ENCODE data around the gene RAB22A. TPM values are rescaled to one million over a fixed set of nuclear protein-coding genes. Genes with fewer than 3 reads are reported as not detected.

Gene RAB22A
- total RNA-seq, 1 donor from 2014 or later: 21.3 TPM

DNA sequence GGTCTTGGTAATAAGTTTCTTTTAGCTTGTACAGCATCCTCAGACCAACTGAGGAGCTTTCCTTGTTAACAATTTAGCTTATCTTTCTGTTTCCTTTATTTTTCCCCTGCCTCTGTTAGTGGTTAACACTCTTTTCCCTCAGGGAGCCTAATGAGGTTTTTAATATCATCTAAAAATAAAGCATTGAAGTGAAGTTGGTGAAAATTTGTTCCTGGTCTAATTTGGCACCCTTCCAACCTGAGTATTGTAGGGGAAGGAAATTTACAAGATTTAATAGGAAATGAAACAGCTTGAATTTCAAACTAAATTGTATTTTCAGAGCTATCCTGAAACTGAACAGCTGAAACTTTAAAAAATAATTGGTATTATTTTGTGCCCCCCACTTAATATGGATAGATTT lies 51.4 kb downstream of the RAB22A start:
- no peak for TF ChIP-seq CTCF (IDR thresholded peaks at IDR 0.05)
- H3K27me3 Mint-ChIP-seq (ENCODE audit: unreplicated experiment): no peaks in the 10 kb centered on the region
- H3K4me3 Mint-ChIP-seq (ENCODE audit: unreplicated experiment): no peak overlapping the region
- peaks cover 18% of the 10 kb centered on the region for H3K4me1 Mint-ChIP-seq (ENCODE audit: unreplicated experiment)
- peaks cover 51% of the 10 kb centered on the region for H3K36me3 Mint-ChIP-seq (ENCODE audit: unreplicated experiment)
- no peaks in the 10 kb centered on the region for H3K9me3 Mint-ChIP-seq (ENCODE audit: unreplicated experiment)
- peak overlapping the region; percentile 82 for H3K27ac Mint-ChIP-seq (ENCODE audit: unreplicated experiment)
- no peak for DNase-seq (ENCODE audit: extremely low spot score, unreplicated experiment)

- Mint-ChIP-seq H3K27me3 (ENCODE audit: unreplicated experiment) (no peaks in the 10 kb centered on the region), H3K9me3 (ENCODE audit: unreplicated experiment) (no peaks in the 10 kb centered on the region), H3K36me3 (ENCODE audit: unreplicated experiment) (peaks cover 56% of the 10 kb centered on the region), H3K4me1 (ENCODE audit: unreplicated experiment) (peaks cover 20% of the 10 kb centered on the region), H3K4me3 (ENCODE audit: unreplicated experiment) (no peak overlapping the region), H3K27ac (ENCODE audit: unreplicated experiment) (peak overlapping the region; percentile 82)
- no peak for TF ChIP-seq CTCF (IDR thresholded peaks at IDR 0.05)
- DNase-seq (ENCODE audit: extremely low spot score, unreplicated experiment): no peak
Measured at GRCh38 chr20:58361481-58362205, 52.1 kb downstream of the RAB22A start.

DNA sequence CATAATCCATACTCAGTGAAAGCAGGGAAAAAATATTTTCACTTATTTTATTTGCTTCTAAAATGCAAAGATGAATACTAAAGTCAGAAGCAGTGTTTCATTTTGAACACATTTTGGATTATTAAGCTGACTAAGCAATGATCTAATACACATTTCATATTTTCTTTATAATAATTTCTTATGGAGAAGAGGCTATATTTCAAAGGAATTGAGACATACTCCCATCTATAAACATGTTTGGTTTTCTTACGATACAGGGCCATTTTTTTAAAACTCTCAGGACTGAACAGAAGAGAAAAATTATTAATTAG lies 52.6 kb downstream of the RAB22A start:
- Mint-ChIP-seq H3K36me3 (ENCODE audit: unreplicated experiment) (peaks cover 56% of the 10 kb centered on the region), H3K27me3 (ENCODE audit: unreplicated experiment) (no peaks in the 10 kb centered on the region), H3K27ac (ENCODE audit: unreplicated experiment) (peak overlapping the region; percentile 82), H3K9me3 (ENCODE audit: unreplicated experiment) (no peaks in the 10 kb centered on the region), H3K4me1 (ENCODE audit: unreplicated experiment) (peaks cover 20% of the 10 kb centered on the region), H3K4me3 (ENCODE audit: unreplicated experiment) (no peak overlapping the region)
- DNase-seq (ENCODE audit: extremely low spot score, unreplicated experiment): no peak
- TF ChIP-seq CTCF (IDR thresholded peaks at IDR 0.05): no peak

- no peak for DNase-seq (ENCODE audit: extremely low spot score, unreplicated experiment)
- no peak for TF ChIP-seq CTCF (IDR thresholded peaks at IDR 0.05)
- Mint-ChIP-seq H3K4me3 (ENCODE audit: unreplicated experiment) (no peak overlapping the region), H3K36me3 (ENCODE audit: unreplicated experiment) (peaks cover 53% of the 10 kb centered on the region), H3K9me3 (ENCODE audit: unreplicated experiment) (no peaks in the 10 kb centered on the region), H3K27ac (ENCODE audit: unreplicated experiment) (peak overlapping the region; percentile 28), H3K27me3 (ENCODE audit: unreplicated experiment) (no peaks in the 10 kb centered on the region), H3K4me1 (ENCODE audit: unreplicated experiment) (peaks cover 20% of the 10 kb centered on the region)
Measured at GRCh38 chr20:58362970-58363369, 53.5 kb downstream of the RAB22A start.

DNA sequence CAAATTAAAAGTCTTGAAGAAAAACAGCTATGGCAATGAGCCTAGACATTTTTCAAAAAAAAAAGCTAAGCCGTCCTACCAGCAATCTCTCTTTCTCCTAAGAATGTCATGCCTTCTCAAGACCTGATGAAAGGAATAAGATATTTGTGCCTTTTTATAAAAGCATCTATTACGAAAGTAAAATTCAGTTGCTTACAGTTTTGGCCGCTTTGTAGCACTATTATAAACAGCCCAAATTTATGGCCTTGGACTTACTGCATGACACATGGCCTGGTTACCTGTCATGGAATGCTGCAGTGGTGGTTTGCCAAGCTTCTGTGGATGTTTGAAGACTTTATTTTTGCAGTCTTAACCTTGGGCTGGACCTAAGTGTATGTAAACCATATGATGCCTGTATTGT lies 57.4 kb downstream of the RAB22A start:
- no peaks in the 10 kb centered on the region for H3K27me3 Mint-ChIP-seq (ENCODE audit: unreplicated experiment)
- TF ChIP-seq CTCF (IDR thresholded peaks at IDR 0.05): no peak
- no peak for DNase-seq (ENCODE audit: extremely low spot score, unreplicated experiment)
- H3K27ac Mint-ChIP-seq (ENCODE audit: unreplicated experiment): no peak overlapping the region
- peaks cover 31% of the 10 kb centered on the region for H3K36me3 Mint-ChIP-seq (ENCODE audit: unreplicated experiment)
- H3K4me1 Mint-ChIP-seq (ENCODE audit: unreplicated experiment): peaks cover 7% of the 10 kb centered on the region
- H3K9me3 Mint-ChIP-seq (ENCODE audit: unreplicated experiment): no peaks in the 10 kb centered on the region
- H3K4me3 Mint-ChIP-seq (ENCODE audit: unreplicated experiment): no peak overlapping the region
